ENCODE measurements around the gene CAMK2B. TPM values are rescaled to one million over a fixed set of nuclear protein-coding genes. Genes with fewer than 3 reads are reported as not detected.

Gene CAMK2B
- total RNA-seq, 1 experiment from 2014 or later: 0.13 TPM

GRCh38 chr7:44256459-44256858, 68.9 kb downstream of the CAMK2B start:
- no peak overlapping the region for H3K4me3 ChIP-seq (ENCODE audit: low read depth, low read length, poor library complexity, severe bottlenecking)
- H3K4me1 ChIP-seq (ENCODE audit: insufficient read depth, low read length, poor library complexity, severe bottlenecking): peaks cover 13% of the 10 kb centered on the region
- ChIA-PET POLR2A (ENCODE audit: low non-redundant PET) (no interaction called here), CTCF (no interaction called here)
- intact Hi-C loops (cut with micrococcal nuclease; ENCODE audit: unreplicated experiment): no loop called here
- DNase-seq (ENCODE audit: low spot score): no peak
- H3K36me3 ChIP-seq (ENCODE audit: insufficient read depth, low read length, poor library complexity, severe bottlenecking): no peaks in the 10 kb centered on the region
- no peaks in the 10 kb centered on the region for H3K27me3 ChIP-seq (replicated peaks; ENCODE audit: insufficient read depth, low read depth, low read length, poor library complexity)
- no peak overlapping the region for H3K27ac ChIP-seq (ENCODE audit: low read depth, low read length, poor library complexity, severe bottlenecking)
- no TSS peak for BruUV-seq (replicated peaks)
- no peaks in the 10 kb centered on the region for H3K9me3 ChIP-seq (ENCODE audit: low read depth, low read length, poor library complexity, severe bottlenecking)
- TF ChIP-seq EZH2 (IDR thresholded peaks at IDR 0.05; ENCODE audit: borderline replicate concordance, low read depth, low read length, poor library complexity, severe bottlenecking): no peak

GRCh38 chr7:44251881-44252280, 73.5 kb downstream of the CAMK2B start:
- no peak for DNase-seq (ENCODE audit: low spot score)
- Histone ChIP-seq H3K27me3 (replicated peaks; ENCODE audit: insufficient read depth, low read depth, low read length, poor library complexity) (no peaks in the 10 kb centered on the region), H3K36me3 (ENCODE audit: insufficient read depth, low read length, poor library complexity, severe bottlenecking) (no peaks in the 10 kb centered on the region), H3K27ac (ENCODE audit: low read depth, low read length, poor library complexity, severe bottlenecking) (no peak overlapping the region), H3K4me3 (ENCODE audit: low read depth, low read length, poor library complexity, severe bottlenecking) (no peak overlapping the region), H3K4me1 (ENCODE audit: insufficient read depth, low read length, poor library complexity, severe bottlenecking) (no peaks in the 10 kb centered on the region), H3K9me3 (ENCODE audit: low read depth, low read length, poor library complexity, severe bottlenecking) (no peaks in the 10 kb centered on the region)
- intact Hi-C loops (cut with micrococcal nuclease; ENCODE audit: unreplicated experiment): no loop called here
- TF ChIP-seq, protein P1, sequence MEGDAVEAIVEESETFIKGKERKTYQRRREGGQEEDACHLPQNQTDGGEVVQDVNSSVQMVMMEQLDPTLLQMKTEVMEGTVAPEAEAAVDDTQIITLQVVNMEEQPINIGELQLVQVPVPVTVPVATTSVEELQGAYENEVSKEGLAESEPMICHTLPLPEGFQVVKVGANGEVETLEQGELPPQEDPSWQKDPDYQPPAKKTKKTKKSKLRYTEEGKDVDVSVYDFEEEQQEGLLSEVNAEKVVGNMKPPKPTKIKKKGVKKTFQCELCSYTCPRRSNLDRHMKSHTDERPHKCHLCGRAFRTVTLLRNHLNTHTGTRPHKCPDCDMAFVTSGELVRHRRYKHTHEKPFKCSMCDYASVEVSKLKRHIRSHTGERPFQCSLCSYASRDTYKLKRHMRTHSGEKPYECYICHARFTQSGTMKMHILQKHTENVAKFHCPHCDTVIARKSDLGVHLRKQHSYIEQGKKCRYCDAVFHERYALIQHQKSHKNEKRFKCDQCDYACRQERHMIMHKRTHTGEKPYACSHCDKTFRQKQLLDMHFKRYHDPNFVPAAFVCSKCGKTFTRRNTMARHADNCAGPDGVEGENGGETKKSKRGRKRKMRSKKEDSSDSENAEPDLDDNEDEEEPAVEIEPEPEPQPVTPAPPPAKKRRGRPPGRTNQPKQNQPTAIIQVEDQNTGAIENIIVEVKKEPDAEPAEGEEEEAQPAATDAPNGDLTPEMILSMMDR (conservative IDR thresholded peaks at IDR 0.05; ENCODE audit: low read depth, low read length): no peak
- TF ChIP-seq EZH2 (IDR thresholded peaks at IDR 0.05; ENCODE audit: borderline replicate concordance, low read depth, low read length, poor library complexity, severe bottlenecking): no peak
- no TSS peak for BruUV-seq (replicated peaks)
- ChIA-PET POLR2A (ENCODE audit: low non-redundant PET) (no interaction called here), CTCF (no interaction called here)

DNA sequence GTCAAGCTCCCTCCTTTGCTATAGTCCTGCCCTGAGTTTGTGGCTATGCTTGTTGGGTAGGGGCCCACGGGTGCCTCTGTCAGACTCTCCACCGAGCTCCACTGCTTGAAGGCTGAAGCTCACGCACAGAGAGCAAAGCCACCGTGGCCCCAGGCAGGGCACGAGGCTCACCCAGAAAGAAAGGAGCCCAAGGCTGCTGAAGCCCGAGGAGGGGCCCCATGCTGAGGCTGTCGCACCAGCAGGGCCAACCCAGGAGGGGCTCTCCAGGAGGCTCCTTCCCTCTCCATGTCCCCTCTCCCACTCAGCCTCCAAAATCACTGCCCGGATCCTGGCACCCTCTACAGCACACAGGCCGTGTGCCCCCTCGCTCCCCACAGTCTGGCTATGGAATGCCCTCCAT, 74.1 kb downstream of the CAMK2B start:
- no peak for DNase-seq (ENCODE audit: low spot score)
- Histone ChIP-seq H3K4me1 (ENCODE audit: insufficient read depth, low read length, poor library complexity, severe bottlenecking) (no peaks in the 10 kb centered on the region), H3K4me3 (ENCODE audit: low read depth, low read length, poor library complexity, severe bottlenecking) (no peak overlapping the region), H3K9me3 (ENCODE audit: low read depth, low read length, poor library complexity, severe bottlenecking) (no peaks in the 10 kb centered on the region), H3K27me3 (replicated peaks; ENCODE audit: insufficient read depth, low read depth, low read length, poor library complexity) (no peaks in the 10 kb centered on the region), H3K27ac (ENCODE audit: low read depth, low read length, poor library complexity, severe bottlenecking) (no peak overlapping the region), H3K36me3 (ENCODE audit: insufficient read depth, low read length, poor library complexity, severe bottlenecking) (no peaks in the 10 kb centered on the region)
- POLR2A ChIA-PET (ENCODE audit: low non-redundant PET): no interaction called here
- BruUV-seq (replicated peaks): no TSS peak
- no peak for TF ChIP-seq EZH2 (IDR thresholded peaks at IDR 0.05; ENCODE audit: borderline replicate concordance, low read depth, low read length, poor library complexity, severe bottlenecking)
- TF ChIP-seq, protein P1 (conservative IDR thresholded peaks at IDR 0.05; ENCODE audit: low read depth, low read length): no peak
- intact Hi-C loops (cut with micrococcal nuclease; ENCODE audit: unreplicated experiment): no loop called here
- CTCF ChIA-PET: no interaction called here

GRCh38 chr7:44249639-44250234, 75.7 kb downstream of the CAMK2B start:
- intact Hi-C loops (cut with micrococcal nuclease; ENCODE audit: unreplicated experiment): loop anchor here (10.0 kb wide), 1 partner anchor 885 kb away; no protein-coding TSS in a partner anchor
- BruUV-seq (replicated peaks): no TSS peak
- Histone ChIP-seq H3K4me3 (ENCODE audit: low read depth, low read length, poor library complexity, severe bottlenecking) (no peak overlapping the region), H3K4me1 (ENCODE audit: insufficient read depth, low read length, poor library complexity, severe bottlenecking) (no peaks in the 10 kb centered on the region), H3K27me3 (replicated peaks; ENCODE audit: insufficient read depth, low read depth, low read length, poor library complexity) (no peaks in the 10 kb centered on the region), H3K9me3 (ENCODE audit: low read depth, low read length, poor library complexity, severe bottlenecking) (no peaks in the 10 kb centered on the region), H3K27ac (ENCODE audit: low read depth, low read length, poor library complexity, severe bottlenecking) (no peak overlapping the region), H3K36me3 (ENCODE audit: insufficient read depth, low read length, poor library complexity, severe bottlenecking) (no peaks in the 10 kb centered on the region)
- no peak for DNase-seq (ENCODE audit: low spot score)
- ChIA-PET POLR2A (ENCODE audit: low non-redundant PET) (no interaction called here), CTCF (no interaction called here)
- no peak for TF ChIP-seq EZH2 (IDR thresholded peaks at IDR 0.05; ENCODE audit: borderline replicate concordance, low read depth, low read length, poor library complexity, severe bottlenecking)
- TF ChIP-seq, protein P1 (conservative IDR thresholded peaks at IDR 0.05; ENCODE audit: low read depth, low read length): no peak
